Fibroblast of skin of scalp (primary cell): Measurements from ENCODE around the gene UBE2V1.
A peak's percentile ranks its signal among the peaks of the same experiment; 100 is the strongest.
"Not testable (repeated sequence)": the region's sequence is repeated elsewhere in the genome, so short reads cannot be mapped to it uniquely, and the experiment has no call there.

Experiments
- DNase-seq: peaks from one replicate; pipeline ENCODE4 v3.0.0-alpha.2; 2013

The UBE2V1 gene

GRCh38 chr20:50115041-50115512, 2.1 kb upstream of the UBE2V1 start:
- no peak for DNase-seq

GRCh38 chr20:50113420-50114224, 672 bp upstream of the UBE2V1 start:
- no peak for DNase-seq

DNA sequence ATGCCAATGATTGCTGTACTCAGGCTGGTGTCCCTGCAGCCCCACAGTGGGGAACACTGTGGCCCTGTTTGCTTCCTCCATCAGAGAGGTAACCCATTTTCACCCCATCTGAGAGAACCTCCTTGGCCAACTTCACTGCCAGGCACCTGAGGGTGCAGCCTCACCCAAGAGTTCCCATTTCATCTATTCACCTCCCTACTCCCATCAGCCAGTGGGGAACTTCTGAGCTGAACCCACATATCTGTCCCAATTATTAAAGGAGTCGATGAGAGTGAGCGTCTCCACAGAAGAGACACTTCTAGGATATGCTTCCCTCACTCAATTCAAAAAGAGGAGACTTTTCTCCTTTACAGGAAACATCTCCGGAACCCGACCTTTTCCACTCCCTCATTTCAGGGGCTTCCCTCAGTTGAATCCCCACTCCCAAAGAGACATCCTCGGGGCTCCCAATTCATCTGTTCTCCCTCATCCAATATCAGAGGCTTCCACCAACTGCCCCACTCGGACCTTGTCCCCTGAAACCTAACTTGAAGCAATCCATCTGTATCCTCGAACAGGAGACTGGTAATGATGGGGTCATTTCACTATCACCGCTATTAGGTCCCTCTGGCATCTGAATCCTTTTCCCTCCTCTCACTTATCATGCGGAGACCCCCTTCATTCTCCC, 988 bp downstream of the UBE2V1 start:
- DNase-seq, result no peak

- DNase-seq, result peak; percentile 57
Measured at GRCh38 chr20:50111120-50111828, 1.7 kb downstream of the UBE2V1 start.

DNA sequence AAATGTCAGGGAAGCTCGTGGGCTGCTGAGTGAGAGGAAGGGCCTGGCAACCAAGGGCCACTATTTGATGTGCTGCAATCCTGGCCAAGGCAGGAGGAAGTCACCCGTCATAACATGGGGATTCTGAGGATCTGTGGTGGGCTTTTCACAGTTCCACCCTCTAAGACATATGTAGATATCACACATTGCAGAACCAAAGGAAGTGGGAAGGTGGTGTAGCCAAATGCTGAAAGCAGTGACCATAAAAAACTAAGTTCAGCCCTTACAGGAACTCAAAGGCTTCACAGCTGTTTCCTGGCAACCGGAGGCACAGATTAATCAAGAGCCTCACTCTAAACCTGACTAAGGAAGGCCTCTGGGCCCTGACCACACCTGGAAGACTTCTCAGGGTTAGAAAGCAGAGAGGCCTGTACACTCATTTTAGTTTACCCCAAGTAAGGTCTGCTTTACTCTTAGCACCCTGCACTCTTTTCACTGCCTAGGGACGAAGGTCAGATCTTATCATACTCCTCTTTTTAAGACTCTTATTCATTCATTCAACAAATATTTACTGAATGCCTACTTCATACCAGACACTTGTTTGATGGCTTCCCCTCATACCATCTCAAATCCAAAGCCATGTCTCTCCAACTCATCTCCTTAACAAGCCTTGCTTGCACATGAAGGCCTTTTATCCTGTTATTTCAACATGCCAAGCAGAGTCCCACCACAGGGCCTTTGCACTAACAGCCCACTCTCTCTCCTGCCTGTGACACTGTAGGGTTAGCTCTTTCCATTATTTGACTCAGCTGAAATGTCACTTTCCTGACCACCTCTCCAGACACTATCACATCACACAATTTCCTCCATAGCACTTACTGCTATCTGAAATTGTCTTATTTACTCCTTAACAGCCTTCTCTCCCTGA, 2.6 kb downstream of the UBE2V1 start:
- no peak for DNase-seq

DNA sequence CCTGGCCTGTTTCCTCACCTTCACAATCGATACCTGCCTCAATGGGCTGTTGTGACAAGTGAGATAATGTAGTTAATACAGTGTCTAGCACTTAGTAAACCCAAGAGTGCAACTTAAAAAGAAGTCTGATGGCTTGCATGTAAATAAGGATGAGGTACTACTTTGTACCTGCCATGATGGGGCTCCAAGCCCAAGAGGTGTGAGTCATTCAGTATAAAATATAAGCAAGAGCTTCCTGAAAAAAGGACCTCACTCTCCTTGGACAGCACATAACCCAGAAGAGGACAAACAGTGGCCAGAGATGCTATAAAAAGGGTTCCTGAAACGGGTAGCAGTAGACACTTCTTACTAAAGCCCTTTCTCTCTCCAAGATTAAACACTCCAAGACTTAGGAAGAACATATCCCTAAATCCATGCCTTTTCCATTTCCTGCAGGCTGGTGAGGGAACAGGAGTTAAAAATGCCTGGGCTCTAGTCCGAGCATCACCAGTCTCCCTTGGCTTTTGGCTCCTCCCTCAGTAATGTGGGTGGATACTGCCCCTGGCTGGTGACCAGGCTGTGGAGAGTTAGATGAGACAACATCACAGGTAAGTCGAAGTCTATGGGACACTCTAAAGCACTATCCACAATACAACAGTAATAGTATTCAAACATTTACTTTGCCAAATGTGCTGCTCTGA, 4.3 kb downstream of the UBE2V1 start:
- no peak for DNase-seq

GRCh38 chr20:50107796-50108331, 5.1 kb downstream of the UBE2V1 start:
- DNase-seq, result no peak

DNA sequence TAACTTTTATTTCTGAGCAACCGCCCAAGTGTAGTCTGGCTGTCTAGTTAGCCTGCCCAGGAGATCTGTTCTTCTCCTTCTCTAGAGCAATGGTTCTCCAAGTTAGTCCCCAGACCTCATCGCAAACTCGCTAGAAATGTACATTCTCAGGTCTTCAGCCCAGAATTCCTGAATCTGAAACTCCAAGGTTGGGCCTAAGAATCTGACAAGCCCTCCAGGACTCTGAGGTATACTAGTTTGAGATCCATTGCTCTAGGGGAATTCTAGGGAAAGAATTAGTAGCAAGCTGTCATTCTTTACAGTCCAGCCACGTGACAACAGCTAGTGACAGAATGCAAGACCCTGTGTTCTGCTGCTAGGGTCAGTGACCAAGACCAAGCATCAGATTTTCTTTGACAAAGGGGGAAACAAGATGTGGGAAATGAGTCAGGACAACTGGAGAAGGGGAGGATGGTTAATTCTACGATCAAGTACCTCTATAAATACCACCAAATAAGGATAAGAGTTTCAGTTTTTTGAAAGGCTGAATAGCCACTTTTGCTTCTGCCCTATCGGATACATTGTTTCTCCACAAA, 5.8 kb downstream of the UBE2V1 start:
- no peak for DNase-seq

GRCh38 chr20:50106669-50107068, 6.3 kb downstream of the UBE2V1 start:
- not testable (repeated sequence) for DNase-seq

GRCh38 chr20:50103464-50104107, 9.4 kb downstream of the UBE2V1 start:
- DNase-seq, result peak; percentile 87

GRCh38 chr20:50102551-50102950, 10.4 kb downstream of the UBE2V1 start:
- DNase-seq, result not testable (repeated sequence)

DNA sequence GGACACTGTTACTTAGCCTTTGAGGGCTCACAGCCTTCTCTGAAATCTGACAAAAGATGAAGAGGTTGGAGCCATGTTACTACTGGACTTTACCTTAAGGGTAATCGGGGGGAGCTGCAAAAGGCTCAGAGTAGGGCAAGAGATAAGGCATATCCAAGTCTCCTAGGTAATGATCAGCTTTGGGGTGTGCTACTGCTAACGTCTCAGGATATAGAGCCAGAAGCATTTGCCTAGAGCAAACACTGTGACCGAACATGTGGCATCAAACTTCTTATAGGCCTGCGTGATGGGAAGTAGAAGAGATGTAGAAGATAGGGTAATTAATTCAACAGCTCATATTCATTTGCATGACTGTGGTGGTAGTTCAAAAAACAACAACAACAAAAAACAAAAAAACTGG, 11.1 kb downstream of the UBE2V1 start:
- no peak for DNase-seq

DNA sequence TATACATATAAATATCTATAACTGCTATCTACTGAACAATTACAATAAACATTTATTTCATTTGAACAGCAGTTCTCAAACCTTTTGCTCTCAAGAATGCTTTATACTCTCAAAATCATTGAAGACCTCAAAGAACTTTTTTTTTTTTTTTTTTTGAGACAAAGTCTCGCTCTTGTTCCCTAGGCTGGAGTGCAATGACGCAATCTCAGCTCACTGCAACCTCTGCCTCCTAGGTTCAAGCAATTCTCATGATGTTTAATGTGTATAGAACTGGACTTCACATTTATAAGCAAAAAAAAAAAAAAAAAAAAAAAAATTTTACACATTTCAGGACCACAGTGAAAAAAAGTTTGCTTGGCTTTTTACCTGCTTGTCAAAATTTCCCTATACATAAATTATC, 11.7 kb downstream of the UBE2V1 start:
- no peak for DNase-seq

DNA sequence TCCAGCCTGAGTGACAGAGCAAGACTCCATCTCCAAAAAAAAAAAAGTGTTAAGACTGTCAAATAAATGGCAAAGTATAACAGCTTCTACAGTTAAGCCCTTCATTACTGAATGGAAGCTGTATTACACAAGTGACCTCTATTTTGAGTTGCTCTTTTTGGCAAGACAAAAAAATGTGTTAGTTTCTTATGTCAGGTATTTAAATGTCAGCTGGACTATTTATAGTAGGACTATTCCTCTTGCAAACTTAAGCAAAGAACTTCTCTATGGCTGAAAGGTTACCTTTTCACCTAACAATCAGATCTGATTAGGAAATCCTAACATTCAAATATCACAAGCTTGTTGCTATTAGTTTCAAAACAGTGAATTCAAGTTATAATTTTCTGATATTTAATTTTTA, 12.4 kb downstream of the UBE2V1 start:
- no peak for DNase-seq

- no peak for DNase-seq
Measured at GRCh38 chr20:50099565-50099991, 13.4 kb downstream of the UBE2V1 start.

GRCh38 chr20:50099113-50099512, 13.8 kb downstream of the UBE2V1 start:
- no peak for DNase-seq

DNA sequence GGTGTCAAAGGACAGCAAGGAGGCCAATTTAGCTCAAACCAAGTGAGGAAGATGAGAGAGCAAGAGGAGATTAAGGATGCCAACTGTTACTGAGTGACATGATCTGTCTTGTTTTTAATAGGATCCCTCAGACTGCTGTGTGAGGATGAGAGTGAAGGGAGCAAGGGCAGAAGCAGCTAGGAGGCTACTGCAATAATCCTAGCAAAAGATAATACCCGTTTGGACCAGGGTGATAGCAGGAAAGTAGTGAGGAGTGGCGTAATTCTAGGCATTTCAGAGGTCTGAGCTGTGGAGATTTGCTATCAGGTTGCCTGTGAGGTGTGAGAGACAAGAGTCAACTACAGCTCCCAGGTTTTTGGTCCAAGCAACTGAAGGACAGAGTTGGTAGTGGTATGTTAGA, 14.7 kb downstream of the UBE2V1 start:
- DNase-seq, result no peak

GRCh38 chr20:50097843-50098242, 15.1 kb downstream of the UBE2V1 start:
- DNase-seq, result no peak

GRCh38 chr20:50096237-50096636, 16.7 kb downstream of the UBE2V1 start:
- DNase-seq, result no peak

- no peak for DNase-seq
Measured at GRCh38 chr20:50095476-50096078, 17.4 kb downstream of the UBE2V1 start.
